ENCODE data around the gene PIP5K1A. TPM values are rescaled to one million over a fixed set of nuclear protein-coding genes. Genes with fewer than 3 reads are reported as not detected.
"Not testable (repeated sequence)": the region's sequence is repeated elsewhere in the genome, so short reads cannot be mapped to it uniquely, and the experiment has no call there.

PIP5K1A gene
- total RNA-seq, 1 donor from 2014 or later = 28.5 TPM

- H3K27ac ChIP-seq (replicated peaks) = no peak overlapping the region
- no peaks in the 10 kb centered on the region for H3K27me3 ChIP-seq (ENCODE audit: low read depth)
- TF ChIP-seq, protein P1, sequence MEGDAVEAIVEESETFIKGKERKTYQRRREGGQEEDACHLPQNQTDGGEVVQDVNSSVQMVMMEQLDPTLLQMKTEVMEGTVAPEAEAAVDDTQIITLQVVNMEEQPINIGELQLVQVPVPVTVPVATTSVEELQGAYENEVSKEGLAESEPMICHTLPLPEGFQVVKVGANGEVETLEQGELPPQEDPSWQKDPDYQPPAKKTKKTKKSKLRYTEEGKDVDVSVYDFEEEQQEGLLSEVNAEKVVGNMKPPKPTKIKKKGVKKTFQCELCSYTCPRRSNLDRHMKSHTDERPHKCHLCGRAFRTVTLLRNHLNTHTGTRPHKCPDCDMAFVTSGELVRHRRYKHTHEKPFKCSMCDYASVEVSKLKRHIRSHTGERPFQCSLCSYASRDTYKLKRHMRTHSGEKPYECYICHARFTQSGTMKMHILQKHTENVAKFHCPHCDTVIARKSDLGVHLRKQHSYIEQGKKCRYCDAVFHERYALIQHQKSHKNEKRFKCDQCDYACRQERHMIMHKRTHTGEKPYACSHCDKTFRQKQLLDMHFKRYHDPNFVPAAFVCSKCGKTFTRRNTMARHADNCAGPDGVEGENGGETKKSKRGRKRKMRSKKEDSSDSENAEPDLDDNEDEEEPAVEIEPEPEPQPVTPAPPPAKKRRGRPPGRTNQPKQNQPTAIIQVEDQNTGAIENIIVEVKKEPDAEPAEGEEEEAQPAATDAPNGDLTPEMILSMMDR (IDR thresholded peaks at IDR 0.05; ENCODE audit: borderline replicate concordance) = no peak
- no peaks in the 10 kb centered on the region for H3K9me3 ChIP-seq (replicated peaks)
- H3K4me1 ChIP-seq = peaks cover 15% of the 10 kb centered on the region
- intact Hi-C loops (cut with micrococcal nuclease) = no loop called here
- no peak for DNase-seq
- H3K4me3 ChIP-seq = no peak overlapping the region
- H3K36me3 ChIP-seq = peaks cover 77% of the 10 kb centered on the region
Observed at GRCh38 chr1:151176514-151177045, 21.8 kb upstream of the PIP5K1A start.

- H3K9me3 ChIP-seq (replicated peaks) = no peaks in the 10 kb centered on the region
- TF ChIP-seq, protein P1 (IDR thresholded peaks at IDR 0.05; ENCODE audit: borderline replicate concordance) = no peak
- H3K4me1 ChIP-seq = peaks cover 18% of the 10 kb centered on the region
- H3K27me3 ChIP-seq (ENCODE audit: low read depth) = no peaks in the 10 kb centered on the region
- no peak overlapping the region for H3K27ac ChIP-seq (replicated peaks)
- H3K36me3 ChIP-seq = peaks cover 67% of the 10 kb centered on the region
- no peak overlapping the region for H3K4me3 ChIP-seq
- no peak for DNase-seq
- intact Hi-C loops (cut with micrococcal nuclease) = no loop called here
Observed at GRCh38 chr1:151184211-151184610, 14.1 kb upstream of the PIP5K1A start.

DNA sequence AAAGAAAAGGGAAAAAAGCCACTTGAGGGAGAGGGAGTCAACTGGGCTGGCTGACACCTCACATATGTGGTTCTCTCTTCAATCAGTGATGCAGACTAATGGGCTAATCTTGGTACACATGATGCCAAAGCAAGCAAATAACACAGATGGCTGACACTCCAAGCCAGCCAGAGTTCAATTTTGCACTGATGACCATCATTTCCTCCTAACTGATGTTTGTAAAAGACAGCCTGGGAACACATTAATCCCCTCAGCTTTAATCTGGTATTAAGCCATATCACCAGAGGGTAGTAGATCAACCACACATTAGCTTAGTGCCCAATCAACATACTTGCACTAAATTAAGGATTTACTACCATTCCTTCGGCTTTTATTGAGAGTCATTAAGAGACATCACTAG lies 11.1 kb upstream of the PIP5K1A start:
- Histone ChIP-seq H3K27me3 (ENCODE audit: low read depth) (no peaks in the 10 kb centered on the region), H3K4me3 (no peak overlapping the region), H3K36me3 (peaks cover 37% of the 10 kb centered on the region), H3K27ac (replicated peaks) (no peak overlapping the region), H3K4me1 (peaks cover 32% of the 10 kb centered on the region), H3K9me3 (replicated peaks) (no peaks in the 10 kb centered on the region)
- no peak for DNase-seq
- TF ChIP-seq, protein P1 (IDR thresholded peaks at IDR 0.05; ENCODE audit: borderline replicate concordance) = no peak
- intact Hi-C loops (cut with micrococcal nuclease) = no loop called here

DNA sequence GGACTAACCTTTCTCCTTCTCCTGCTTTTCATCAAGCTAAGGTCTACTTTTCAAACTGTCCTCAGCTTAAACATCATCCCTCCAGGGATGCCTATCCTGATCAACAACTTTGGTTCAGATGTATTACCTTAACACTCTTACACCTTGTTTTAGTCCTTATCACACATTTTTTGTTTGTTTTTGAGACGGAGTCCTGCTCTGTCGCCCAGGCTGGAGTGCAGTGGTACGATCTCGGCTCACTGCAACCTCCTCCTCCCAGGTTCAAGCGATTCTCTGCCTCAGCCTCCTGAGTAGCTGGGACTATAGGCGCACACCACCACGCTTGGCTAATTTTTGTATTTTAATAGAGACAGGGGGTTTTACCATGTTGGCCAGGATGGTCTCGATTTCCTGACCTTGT lies 9.7 kb upstream of the PIP5K1A start:
- H3K9me3 ChIP-seq (replicated peaks); DNase-seq; H3K27me3 ChIP-seq (ENCODE audit: low read depth); intact Hi-C loops (cut with micrococcal nuclease); H3K27ac ChIP-seq (replicated peaks): not testable (repeated sequence)
- H3K36me3 ChIP-seq = peaks cover 24% of the 10 kb centered on the region
- peak overlapping the region; percentile 87 for H3K4me3 ChIP-seq
- H3K4me1 ChIP-seq = peaks cover 32% of the 10 kb centered on the region

- Histone ChIP-seq H3K27ac (replicated peaks) (peak within 1 kb of the TSS; percentile 86), H3K27me3 (ENCODE audit: low read depth) (no peaks in the 10 kb centered on the region), H3K36me3 (peaks cover 12% of the 10 kb centered on the region), H3K4me3 (peak within 1 kb of the TSS; percentile 87), H3K4me1 (peaks cover 32% of the 10 kb centered on the region), H3K9me3 (replicated peaks) (no peaks in the 10 kb centered on the region)
- intact Hi-C loops (cut with micrococcal nuclease) = no loop called here
- DNase-seq = peak; percentile 83
- TF ChIP-seq, protein P1 (IDR thresholded peaks at IDR 0.05; ENCODE audit: borderline replicate concordance) = peak; percentile 28
Observed at GRCh38 chr1:151189637-151190445, 8.5 kb upstream of the PIP5K1A start, which contains the start of gene VPS72. Gene VPS72, minus strand, starts transcription at chr1:151190197. Its CDS starts 76 bp downstream, at chr1:151190121.

GRCh38 chr1:151192047-151192446 lies 6.3 kb upstream of the PIP5K1A start:
- H3K4me3 ChIP-seq = no peak overlapping the region
- no peak for DNase-seq
- H3K36me3 ChIP-seq = no peaks in the 10 kb centered on the region
- H3K27ac ChIP-seq (replicated peaks) = no peak overlapping the region
- TF ChIP-seq, protein P1 (IDR thresholded peaks at IDR 0.05; ENCODE audit: borderline replicate concordance) = no peak
- peaks cover 44% of the 10 kb centered on the region for H3K4me1 ChIP-seq
- intact Hi-C loops (cut with micrococcal nuclease) = no loop called here
- H3K27me3 ChIP-seq (ENCODE audit: low read depth) = no peaks in the 10 kb centered on the region
- no peaks in the 10 kb centered on the region for H3K9me3 ChIP-seq (replicated peaks)
